Suprapubic skin (tissue), 4 donors: ENCODE results near the gene MEIS1. TPM values are rescaled to one million over a fixed set of nuclear protein-coding genes. Genes with fewer than 3 reads are reported as not detected.

Source experiments
- DNase-seq, 2 donors: peaks; one replicate each; pipeline ENCODE4 v3.0.0-alpha.2; 2019; ENCODE audit warnings: low spot score in 2 of 2
- H3K27ac ChIP-seq: fragments of 200-600 bp; sonication (generic); one replicate; pipeline ENCODE4 v1.5.1; 2019
- H3K27me3 ChIP-seq: fragments of 200-600 bp; sonication (generic); one replicate; pipeline ENCODE4 v1.5.1; 2019
- H3K36me3 ChIP-seq: fragments of 200-600 bp; sonication (generic); one replicate; pipeline ENCODE4 v1.5.1; 2019
- H3K4me1 ChIP-seq: fragments of 200-600 bp; sonication (generic); one replicate; pipeline ENCODE4 v1.5.1; 2019
- H3K4me3 ChIP-seq: fragments of 200-600 bp; sonication (generic); one replicate; pipeline ENCODE4 v1.5.1; 2019; ENCODE audit warnings: mild to moderate bottlenecking
- H3K9me3 ChIP-seq: fragments of 200-600 bp; sonication (generic); one replicate; pipeline ENCODE4 v1.5.1; 2019
- EP300 ChIP-seq: sonication (generic); formaldehyde crosslinking; IDR thresholded peaks from one replicate; pipeline ENCODE4 v1.6.1; 2017; ENCODE audit warnings: antibody characterized with exemption
- POLR2A ChIP-seq, 2 donors: fragments of 450-650 bp; IDR thresholded peaks; one replicate each; pipeline ENCODE4 v1.6.1; 2017; ENCODE audit warnings: antibody characterized with exemption in 2 of 2, mild to moderate bottlenecking in 2 of 2, moderate library complexity in 2 of 2
- POLR2AphosphoS5 ChIP-seq, 3 donors: sonication (generic); formaldehyde crosslinking; IDR thresholded peaks; one replicate each; pipeline ENCODE4 v1.6.1; 2017; ENCODE audit warnings: antibody characterized with exemption in 3 of 3
- WGBS: methylation state at CpG from one replicate; pipeline ENCODE4 v1.1.5; 2018; 5-methylcytosine and 5-hydroxymethylcytosine counted together
- total RNA-seq, 4 donors: library from RNA; depleted of rRNA; stranded (reverse); fragments of >200 nt; gene quantifications; one replicate each; pipeline ENCODE4 v1.1.0, GENCODE V29; 2016
- TF ChIP-seq, protein P1 (sequence below), 2 donors: fragments of 200-600 bp in 1 of 2; fragments of 450-650 bp in 1 of 2; sonication (generic) in 1 of 2; IDR thresholded peaks; one replicate each; pipeline ENCODE4 v1.5.1; 2016 to 2019; ENCODE audit warnings: antibody characterized with exemption in 2 of 2, mild to moderate bottlenecking in 1 of 2, moderate library complexity in 1 of 2

The MEIS1 gene
- total RNA-seq, 4 donors from 2014 or later = 12.7 to 28.0 (median 20.3) TPM

DNA sequence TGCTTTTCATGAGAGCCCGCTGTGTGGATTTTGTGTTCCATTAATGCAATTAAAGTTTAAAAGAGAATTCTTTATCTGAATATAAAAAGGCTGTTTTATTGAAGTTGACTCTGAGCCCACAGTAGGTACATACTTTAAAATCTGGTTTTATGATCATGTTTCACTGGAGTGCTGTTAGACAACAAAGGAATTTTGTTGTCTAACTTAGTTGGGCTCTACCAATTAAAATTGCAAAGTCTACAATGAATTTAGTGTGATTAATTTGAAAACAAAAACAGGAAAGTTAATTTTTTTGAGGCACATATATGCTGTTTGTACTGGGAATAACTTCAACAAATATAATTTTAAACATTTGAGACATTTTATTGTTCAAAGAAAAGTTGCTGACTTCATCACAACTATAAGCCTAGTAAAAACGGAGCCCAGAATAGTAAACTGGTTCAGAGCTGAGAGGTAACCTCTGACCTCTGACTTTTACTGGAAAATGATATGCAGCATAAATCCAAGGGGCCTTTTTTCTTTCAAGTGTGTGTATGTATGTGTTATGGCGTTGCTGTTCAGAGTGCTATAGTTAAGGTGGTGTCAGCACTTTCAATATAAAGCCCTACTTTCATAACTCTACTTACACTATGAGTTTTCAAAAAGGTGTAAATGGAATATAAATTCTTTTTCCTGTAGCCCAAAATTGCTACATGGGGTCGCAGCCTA is 30.2 kb downstream of the MEIS1 start:
- no peaks in the 10 kb centered on the region for H3K4me1 ChIP-seq
- DNase-seq = no peak
- WGBS = 79% methylated on average over 4 of the region's 4 CpGs
- no peak overlapping the region for H3K4me3 ChIP-seq
- no peaks in the 10 kb centered on the region for H3K9me3 ChIP-seq
- no peak overlapping the region for H3K27ac ChIP-seq
- H3K27me3 ChIP-seq = no peaks in the 10 kb centered on the region
- no peak for TF ChIP-seq POLR2AphosphoS5 (IDR thresholded peaks at IDR 0.05)
- TF ChIP-seq POLR2A (IDR thresholded peaks at IDR 0.05) = no peak
- TF ChIP-seq, protein P1, sequence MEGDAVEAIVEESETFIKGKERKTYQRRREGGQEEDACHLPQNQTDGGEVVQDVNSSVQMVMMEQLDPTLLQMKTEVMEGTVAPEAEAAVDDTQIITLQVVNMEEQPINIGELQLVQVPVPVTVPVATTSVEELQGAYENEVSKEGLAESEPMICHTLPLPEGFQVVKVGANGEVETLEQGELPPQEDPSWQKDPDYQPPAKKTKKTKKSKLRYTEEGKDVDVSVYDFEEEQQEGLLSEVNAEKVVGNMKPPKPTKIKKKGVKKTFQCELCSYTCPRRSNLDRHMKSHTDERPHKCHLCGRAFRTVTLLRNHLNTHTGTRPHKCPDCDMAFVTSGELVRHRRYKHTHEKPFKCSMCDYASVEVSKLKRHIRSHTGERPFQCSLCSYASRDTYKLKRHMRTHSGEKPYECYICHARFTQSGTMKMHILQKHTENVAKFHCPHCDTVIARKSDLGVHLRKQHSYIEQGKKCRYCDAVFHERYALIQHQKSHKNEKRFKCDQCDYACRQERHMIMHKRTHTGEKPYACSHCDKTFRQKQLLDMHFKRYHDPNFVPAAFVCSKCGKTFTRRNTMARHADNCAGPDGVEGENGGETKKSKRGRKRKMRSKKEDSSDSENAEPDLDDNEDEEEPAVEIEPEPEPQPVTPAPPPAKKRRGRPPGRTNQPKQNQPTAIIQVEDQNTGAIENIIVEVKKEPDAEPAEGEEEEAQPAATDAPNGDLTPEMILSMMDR (IDR thresholded peaks at IDR 0.05) = no peak
- TF ChIP-seq EP300 = no peak
- peaks cover 11% of the 10 kb centered on the region for H3K36me3 ChIP-seq

DNA sequence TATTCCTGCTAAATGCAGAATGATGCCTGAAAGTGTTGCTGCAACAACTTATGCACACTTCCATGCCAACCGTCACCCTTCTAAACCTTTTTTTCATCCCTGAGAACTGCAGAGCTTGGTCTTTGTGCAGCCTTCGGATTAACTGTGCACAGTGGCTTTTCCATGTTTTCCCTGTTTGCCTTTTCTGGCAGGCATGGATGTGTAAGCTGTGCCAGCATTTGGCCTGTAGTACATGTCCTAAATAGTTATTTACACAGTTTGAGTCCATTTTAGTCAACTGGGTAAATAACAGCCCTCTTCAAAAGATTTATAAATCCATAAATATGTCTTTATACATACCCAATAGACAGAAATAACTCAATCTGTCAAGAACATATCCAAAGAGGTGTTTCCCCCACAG is 31.5 kb downstream of the MEIS1 start:
- no peak overlapping the region for H3K4me3 ChIP-seq
- TF ChIP-seq POLR2A (IDR thresholded peaks at IDR 0.05) = no peak
- no peak for TF ChIP-seq POLR2AphosphoS5 (IDR thresholded peaks at IDR 0.05)
- TF ChIP-seq, protein P1 (IDR thresholded peaks at IDR 0.05) = no peak
- no peak for TF ChIP-seq EP300
- 74% methylated on average over 2 of the region's 2 CpGs for WGBS
- H3K9me3 ChIP-seq = no peaks in the 10 kb centered on the region
- H3K27ac ChIP-seq = no peak overlapping the region
- no peaks in the 10 kb centered on the region for H3K4me1 ChIP-seq
- DNase-seq = no peak
- H3K27me3 ChIP-seq = no peaks in the 10 kb centered on the region
- H3K36me3 ChIP-seq = peaks cover 11% of the 10 kb centered on the region

DNA sequence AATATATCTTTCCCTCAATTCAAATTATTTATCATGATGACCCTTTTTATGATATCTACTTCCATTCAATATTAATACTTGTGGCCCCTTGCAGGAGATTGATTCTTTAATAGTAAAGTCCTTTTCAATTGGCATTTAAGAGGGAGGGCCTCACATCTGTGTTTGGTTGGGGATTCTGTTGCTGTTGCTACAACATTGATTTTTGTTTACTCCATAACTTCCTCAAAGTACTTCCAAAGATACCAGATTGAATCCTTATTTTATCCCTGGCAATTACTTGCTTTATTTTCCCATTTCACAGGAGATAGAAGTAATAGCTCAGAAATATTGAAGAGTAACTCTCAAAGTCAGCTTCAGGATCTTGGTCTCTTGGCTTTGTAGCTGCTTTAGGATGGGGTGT is 32.8 kb downstream of the MEIS1 start:
- Histone ChIP-seq H3K36me3 (peaks cover 11% of the 10 kb centered on the region), H3K4me1 (no peaks in the 10 kb centered on the region), H3K27me3 (no peaks in the 10 kb centered on the region), H3K4me3 (no peak overlapping the region), H3K9me3 (no peaks in the 10 kb centered on the region), H3K27ac (no peak overlapping the region)
- TF ChIP-seq POLR2A (IDR thresholded peaks at IDR 0.05) (no peak), EP300 (no peak), POLR2AphosphoS5 (IDR thresholded peaks at IDR 0.05) (no peak)
- TF ChIP-seq, protein P1 (IDR thresholded peaks at IDR 0.05) = no peak
- DNase-seq = no peak

DNA sequence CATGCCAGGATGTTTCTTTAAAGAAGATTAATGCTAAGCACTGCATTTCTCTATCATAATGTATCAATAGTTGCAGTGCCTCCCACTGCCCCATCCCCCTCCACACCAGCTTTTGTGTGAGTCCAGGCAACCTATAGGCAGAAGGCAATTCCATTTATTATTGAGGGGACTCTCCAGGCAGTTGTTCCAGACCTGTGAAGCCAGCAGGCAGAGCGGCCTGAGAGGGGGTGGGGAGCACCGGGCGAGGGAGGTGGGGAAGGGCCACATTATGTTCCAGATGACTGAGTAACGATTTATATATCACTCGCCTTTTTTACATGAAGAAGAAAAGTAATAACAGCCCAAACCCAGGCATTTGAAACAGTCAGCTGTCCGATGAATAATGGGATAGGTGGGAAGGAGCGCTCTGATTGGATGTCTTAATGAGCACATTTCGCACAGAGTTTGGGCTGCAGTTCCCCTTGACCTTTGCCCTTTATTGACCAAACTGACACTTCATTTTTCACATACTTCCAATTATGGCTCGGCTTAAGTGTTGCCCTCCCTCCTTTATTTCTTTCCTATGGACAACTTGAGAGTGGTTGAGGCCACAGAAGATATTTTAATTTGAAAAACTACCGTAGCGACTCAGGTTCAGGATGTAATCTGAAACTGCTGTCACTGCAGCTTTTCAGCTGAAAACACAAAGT is 34.4 kb downstream of the MEIS1 start:
- Histone ChIP-seq H3K9me3 (no peaks in the 10 kb centered on the region), H3K4me1 (no peaks in the 10 kb centered on the region), H3K36me3 (peaks cover 6% of the 10 kb centered on the region), H3K4me3 (no peak overlapping the region), H3K27me3 (no peaks in the 10 kb centered on the region), H3K27ac (no peak overlapping the region)
- TF ChIP-seq POLR2A (IDR thresholded peaks at IDR 0.05) (no peak), POLR2AphosphoS5 (IDR thresholded peaks at IDR 0.05) (no peak), EP300 (no peak)
- TF ChIP-seq, protein P1 (IDR thresholded peaks at IDR 0.05) = no peak
- no peak for DNase-seq
- WGBS = 85% methylated on average over 11 of the region's 11 CpGs

DNA sequence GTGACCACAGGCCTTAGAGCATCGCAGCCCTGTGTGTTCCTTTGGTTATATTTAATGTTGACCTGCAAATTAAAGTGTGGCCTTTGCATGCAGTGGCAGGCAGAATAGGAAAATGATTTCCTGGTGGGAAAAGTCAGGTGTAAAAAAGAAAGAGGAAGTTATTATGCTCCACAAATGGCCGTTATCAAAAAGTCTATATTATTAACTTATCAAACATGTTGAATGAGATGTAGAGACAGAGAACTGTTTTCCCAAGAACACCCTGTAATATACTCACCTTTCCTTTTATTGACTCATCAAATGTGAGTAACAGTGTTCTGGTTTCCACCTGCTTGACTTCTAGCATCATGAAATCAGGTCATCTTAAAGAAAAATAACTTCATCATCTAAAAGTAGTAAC is 35.3 kb downstream of the MEIS1 start:
- 61% methylated on average over 2 of the region's 2 CpGs for WGBS
- no peaks in the 10 kb centered on the region for H3K27me3 ChIP-seq
- no peaks in the 10 kb centered on the region for H3K9me3 ChIP-seq
- H3K4me1 ChIP-seq = no peaks in the 10 kb centered on the region
- TF ChIP-seq POLR2AphosphoS5 (IDR thresholded peaks at IDR 0.05) (no peak), POLR2A (IDR thresholded peaks at IDR 0.05) (no peak), EP300 (no peak)
- TF ChIP-seq, protein P1 (IDR thresholded peaks at IDR 0.05) = no peak
- H3K36me3 ChIP-seq = no peaks in the 10 kb centered on the region
- no peak for DNase-seq
- H3K4me3 ChIP-seq = no peak overlapping the region
- H3K27ac ChIP-seq = no peak overlapping the region
